ENCODE measurements around the gene MED29.

DNA sequence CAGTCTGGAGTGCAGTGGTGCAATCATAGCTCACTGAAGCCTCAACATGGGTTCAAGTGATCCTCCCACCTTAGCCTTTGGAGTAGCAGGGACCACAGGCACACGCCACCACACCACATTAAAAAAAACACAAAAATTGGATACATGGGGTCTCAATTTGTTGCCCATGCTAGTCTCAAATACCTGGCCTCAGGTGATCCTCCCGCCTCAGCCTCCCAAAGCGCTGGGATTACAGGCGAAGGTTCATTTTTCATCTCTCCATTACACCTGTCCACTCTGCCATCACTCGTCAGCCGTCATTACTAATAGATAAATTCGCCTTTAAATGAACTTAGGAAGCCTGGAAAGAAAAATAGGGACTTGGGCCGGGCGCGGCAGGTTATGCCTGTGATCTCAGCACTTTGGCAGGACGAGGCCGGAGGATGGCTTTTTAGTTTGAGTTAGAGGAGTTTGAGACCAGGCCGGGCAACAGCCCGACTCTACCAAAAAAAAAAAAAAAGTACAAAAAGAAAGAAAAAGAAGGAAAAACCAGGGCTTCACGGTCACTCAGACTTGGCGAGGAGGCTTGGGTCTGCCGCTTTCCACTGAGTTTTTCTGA, 53.5 kb downstream of the MED29 start:
- TF ChIP-seq EP300 (IDR thresholded peaks at IDR 0.05; ENCODE audit: borderline replicate concordance) (no peak), REST (IDR thresholded peaks at IDR 0.05; ENCODE audit: low read depth) (no peak), TAF1 (IDR thresholded peaks at IDR 0.05; ENCODE audit: low read depth) (no peak), RAD21 (IDR thresholded peaks at IDR 0.05; ENCODE audit: low read depth) (no peak), TEAD4 (IDR thresholded peaks at IDR 0.05) (no peak), FOXM1 (IDR thresholded peaks at IDR 0.05; ENCODE audit: borderline replicate concordance, low read depth) (no peak), CREB1 (IDR thresholded peaks at IDR 0.05; ENCODE audit: low read depth) (no peak), YY1 (IDR thresholded peaks at IDR 0.05; ENCODE audit: low read depth) (no peak), NFIC (IDR thresholded peaks at IDR 0.05) (no peak), CEBPB (IDR thresholded peaks at IDR 0.05) (no peak), EGR1 (IDR thresholded peaks at IDR 0.05) (no peak)
- TF ChIP-seq, protein P1, sequence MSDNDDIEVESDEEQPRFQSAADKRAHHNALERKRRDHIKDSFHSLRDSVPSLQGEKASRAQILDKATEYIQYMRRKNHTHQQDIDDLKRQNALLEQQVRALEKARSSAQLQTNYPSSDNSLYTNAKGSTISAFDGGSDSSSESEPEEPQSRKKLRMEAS (IDR thresholded peaks at IDR 0.05) = no peak
- TF ChIP-seq, protein P2, sequence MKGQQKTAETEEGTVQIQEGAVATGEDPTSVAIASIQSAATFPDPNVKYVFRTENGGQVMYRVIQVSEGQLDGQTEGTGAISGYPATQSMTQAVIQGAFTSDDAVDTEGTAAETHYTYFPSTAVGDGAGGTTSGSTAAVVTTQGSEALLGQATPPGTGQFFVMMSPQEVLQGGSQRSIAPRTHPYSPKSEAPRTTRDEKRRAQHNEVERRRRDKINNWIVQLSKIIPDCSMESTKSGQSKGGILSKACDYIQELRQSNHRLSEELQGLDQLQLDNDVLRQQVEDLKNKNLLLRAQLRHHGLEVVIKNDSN (IDR thresholded peaks at IDR 0.05) = no peak

Data from Ishikawa (cell line).